Measurements from ENCODE around the gene SH3PXD2B.

DNA sequence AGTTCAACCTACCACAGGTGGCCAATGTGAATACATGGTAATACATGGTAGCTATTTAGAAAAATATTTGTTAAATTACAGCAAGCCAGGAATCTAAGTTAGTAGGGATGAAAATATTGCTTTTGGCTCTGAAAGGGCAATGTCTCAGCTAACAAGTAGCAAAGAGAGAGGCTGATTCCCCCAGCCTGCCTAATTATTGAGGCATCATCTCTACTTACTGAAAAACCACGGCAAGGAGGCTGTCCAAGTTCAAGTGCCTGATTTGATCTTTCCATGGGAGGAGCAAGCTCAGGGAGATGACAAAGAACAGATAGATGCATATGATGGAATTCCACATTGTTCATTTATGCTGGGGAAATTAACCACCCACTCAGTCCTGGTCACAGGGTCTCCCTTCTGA is 142.0 kb downstream of the SH3PXD2B start:
- TF ChIP-seq POLR2A (IDR thresholded peaks at IDR 0.05) = no peak
- TF ChIP-seq, protein P1, sequence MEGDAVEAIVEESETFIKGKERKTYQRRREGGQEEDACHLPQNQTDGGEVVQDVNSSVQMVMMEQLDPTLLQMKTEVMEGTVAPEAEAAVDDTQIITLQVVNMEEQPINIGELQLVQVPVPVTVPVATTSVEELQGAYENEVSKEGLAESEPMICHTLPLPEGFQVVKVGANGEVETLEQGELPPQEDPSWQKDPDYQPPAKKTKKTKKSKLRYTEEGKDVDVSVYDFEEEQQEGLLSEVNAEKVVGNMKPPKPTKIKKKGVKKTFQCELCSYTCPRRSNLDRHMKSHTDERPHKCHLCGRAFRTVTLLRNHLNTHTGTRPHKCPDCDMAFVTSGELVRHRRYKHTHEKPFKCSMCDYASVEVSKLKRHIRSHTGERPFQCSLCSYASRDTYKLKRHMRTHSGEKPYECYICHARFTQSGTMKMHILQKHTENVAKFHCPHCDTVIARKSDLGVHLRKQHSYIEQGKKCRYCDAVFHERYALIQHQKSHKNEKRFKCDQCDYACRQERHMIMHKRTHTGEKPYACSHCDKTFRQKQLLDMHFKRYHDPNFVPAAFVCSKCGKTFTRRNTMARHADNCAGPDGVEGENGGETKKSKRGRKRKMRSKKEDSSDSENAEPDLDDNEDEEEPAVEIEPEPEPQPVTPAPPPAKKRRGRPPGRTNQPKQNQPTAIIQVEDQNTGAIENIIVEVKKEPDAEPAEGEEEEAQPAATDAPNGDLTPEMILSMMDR (IDR thresholded peaks at IDR 0.05) = no peak

All from right lobe of liver (tissue), 4 donors.